A673 (cell line): Measurements from ENCODE around the gene KCNIP4.

ENCODE experiments used
- CTCF ChIP-seq: fragments of 300-800, 200-600 bp; sonication (generic); conservative IDR thresholded peaks from 2 replicates; pipeline ENCODE4 v1.5.1; 2017; ENCODE audit warnings: low read depth, mild to moderate bottlenecking, antibody characterized with exemption, low read length, moderate library complexity, mixed read lengths
- EZH2 ChIP-seq: fragments of 200-600 bp; sonication (generic); IDR thresholded peaks from 2 replicates; pipeline ENCODE4 v1.6.1; 2017; ENCODE audit warnings: borderline replicate concordance, low read depth, mild to moderate bottlenecking, mixed read lengths, antibody characterized with exemption, low read length; ENCODE audit not compliant: poor library complexity, severe bottlenecking

- TF ChIP-seq CTCF, result no peak
- no peak for TF ChIP-seq EZH2
These were observed 562.3 kb downstream of the KCNIP4 start for GRCh38 chr4:21386166-21386780.
